ENCODE results near the gene GGA3.

GGA3 gene

DNA sequence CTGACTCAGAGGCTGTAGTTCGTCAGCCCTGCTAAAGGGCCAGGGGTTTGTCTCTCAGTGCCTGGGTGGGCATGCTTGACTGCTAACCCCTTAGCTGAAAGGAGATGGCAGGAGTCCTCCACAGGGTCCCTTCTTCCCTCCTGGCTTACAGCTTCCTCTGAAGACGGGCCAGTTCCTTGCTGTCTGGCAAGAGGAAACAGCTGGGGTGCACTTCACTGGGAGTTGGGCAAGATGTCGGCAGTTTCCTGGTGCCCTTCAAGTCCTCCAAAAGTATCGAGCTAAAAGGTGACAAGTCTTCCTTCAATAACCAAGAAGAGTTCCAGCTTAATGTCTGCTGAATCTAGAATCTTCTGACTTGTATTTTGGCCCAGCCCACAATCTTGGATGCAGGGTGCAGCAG lies 32.6 kb downstream of the GGA3 start:
- ATAC-seq (ENCODE audit: insufficient read depth, low read depth) (no peak), DNase-seq (no peak)
- peaks cover 89% of the 10 kb centered on the region for H3K36me3 ChIP-seq (ENCODE audit: insufficient read depth, low read length)
- H3K9ac ChIP-seq (ENCODE audit: low read depth, low read length) = no peak overlapping the region
- H3K79me2 ChIP-seq (ENCODE audit: insufficient read depth, low read length) = no peaks in the 10 kb centered on the region
- H4K20me1 ChIP-seq (ENCODE audit: insufficient read depth, low read length) = peaks cover 2% of the 10 kb centered on the region; the same call in 1 of the 2 replicates
- no peaks in the 10 kb centered on the region for H3K4me1 ChIP-seq (ENCODE audit: insufficient read depth, low read length)
- H2AFZ ChIP-seq (ENCODE audit: low read depth, low read length) = no peak overlapping the region
- H3K27ac ChIP-seq (ENCODE audit: low read length) = no peak overlapping the region
- H3K4me2 ChIP-seq (ENCODE audit: insufficient read depth, low read length) = no peak overlapping the region
- TF ChIP-seq, protein P1, sequence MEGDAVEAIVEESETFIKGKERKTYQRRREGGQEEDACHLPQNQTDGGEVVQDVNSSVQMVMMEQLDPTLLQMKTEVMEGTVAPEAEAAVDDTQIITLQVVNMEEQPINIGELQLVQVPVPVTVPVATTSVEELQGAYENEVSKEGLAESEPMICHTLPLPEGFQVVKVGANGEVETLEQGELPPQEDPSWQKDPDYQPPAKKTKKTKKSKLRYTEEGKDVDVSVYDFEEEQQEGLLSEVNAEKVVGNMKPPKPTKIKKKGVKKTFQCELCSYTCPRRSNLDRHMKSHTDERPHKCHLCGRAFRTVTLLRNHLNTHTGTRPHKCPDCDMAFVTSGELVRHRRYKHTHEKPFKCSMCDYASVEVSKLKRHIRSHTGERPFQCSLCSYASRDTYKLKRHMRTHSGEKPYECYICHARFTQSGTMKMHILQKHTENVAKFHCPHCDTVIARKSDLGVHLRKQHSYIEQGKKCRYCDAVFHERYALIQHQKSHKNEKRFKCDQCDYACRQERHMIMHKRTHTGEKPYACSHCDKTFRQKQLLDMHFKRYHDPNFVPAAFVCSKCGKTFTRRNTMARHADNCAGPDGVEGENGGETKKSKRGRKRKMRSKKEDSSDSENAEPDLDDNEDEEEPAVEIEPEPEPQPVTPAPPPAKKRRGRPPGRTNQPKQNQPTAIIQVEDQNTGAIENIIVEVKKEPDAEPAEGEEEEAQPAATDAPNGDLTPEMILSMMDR (IDR thresholded peaks at IDR 0.05; ENCODE audit: borderline replicate concordance, extremely low read depth, low read length, poor library complexity, severe bottlenecking) = no peak
- no peak for TF ChIP-seq EZH2 (IDR thresholded peaks at IDR 0.05; ENCODE audit: borderline replicate concordance, low read depth, low read length, severe bottlenecking)
- no peaks in the 10 kb centered on the region for H3K27me3 ChIP-seq (ENCODE audit: insufficient read depth, low read length, poor library complexity)
- no peak overlapping the region for H3K4me3 ChIP-seq (ENCODE audit: low read depth in 1 of 2, low read length in 2 of 2)
- no peaks in the 10 kb centered on the region for H3K9me3 ChIP-seq (ENCODE audit: insufficient read depth, low read length, severe bottlenecking)

DNA sequence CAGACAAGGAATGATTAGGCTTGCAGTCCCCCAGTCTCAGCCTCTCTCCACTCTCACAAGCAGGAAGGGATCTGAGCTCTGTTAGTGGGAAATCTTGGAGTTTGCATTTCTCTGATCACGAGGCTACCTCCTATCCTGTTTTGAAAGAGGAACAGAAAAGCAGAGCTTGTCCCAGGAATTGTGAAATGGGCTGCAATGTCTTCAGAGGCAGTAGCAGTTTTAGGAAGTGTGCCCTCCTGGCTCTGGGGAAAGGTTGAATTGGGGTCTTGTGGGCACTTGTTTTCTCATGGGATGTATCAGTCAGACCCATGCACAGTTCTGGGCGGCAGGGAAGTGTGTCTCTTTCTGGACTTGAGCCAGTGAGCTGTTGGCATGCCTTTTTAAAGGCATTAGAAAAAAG lies 33.1 kb downstream of the GGA3 start:
- peaks cover 2% of the 10 kb centered on the region; the same call in 1 of the 2 replicates for H4K20me1 ChIP-seq (ENCODE audit: insufficient read depth, low read length)
- no peaks in the 10 kb centered on the region for H3K4me1 ChIP-seq (ENCODE audit: insufficient read depth, low read length)
- H3K4me3 ChIP-seq (ENCODE audit: low read depth in 1 of 2, low read length in 2 of 2) = no peak overlapping the region
- peaks cover 92% of the 10 kb centered on the region for H3K36me3 ChIP-seq (ENCODE audit: insufficient read depth, low read length)
- H3K27me3 ChIP-seq (ENCODE audit: insufficient read depth, low read length, poor library complexity) = no peaks in the 10 kb centered on the region
- H2AFZ ChIP-seq (ENCODE audit: low read depth, low read length) = no peak overlapping the region
- H3K9me3 ChIP-seq (ENCODE audit: insufficient read depth, low read length, severe bottlenecking) = no peaks in the 10 kb centered on the region
- ATAC-seq (ENCODE audit: insufficient read depth, low read depth) (no peak), DNase-seq (no peak)
- no peak overlapping the region for H3K4me2 ChIP-seq (ENCODE audit: insufficient read depth, low read length)
- no peak overlapping the region for H3K9ac ChIP-seq (ENCODE audit: low read depth, low read length)
- no peaks in the 10 kb centered on the region for H3K79me2 ChIP-seq (ENCODE audit: insufficient read depth, low read length)
- no peak overlapping the region for H3K27ac ChIP-seq (ENCODE audit: low read length)
- TF ChIP-seq, protein P1 (IDR thresholded peaks at IDR 0.05; ENCODE audit: borderline replicate concordance, extremely low read depth, low read length, poor library complexity, severe bottlenecking) = no peak
- no peak for TF ChIP-seq EZH2 (IDR thresholded peaks at IDR 0.05; ENCODE audit: borderline replicate concordance, low read depth, low read length, severe bottlenecking)

DNA sequence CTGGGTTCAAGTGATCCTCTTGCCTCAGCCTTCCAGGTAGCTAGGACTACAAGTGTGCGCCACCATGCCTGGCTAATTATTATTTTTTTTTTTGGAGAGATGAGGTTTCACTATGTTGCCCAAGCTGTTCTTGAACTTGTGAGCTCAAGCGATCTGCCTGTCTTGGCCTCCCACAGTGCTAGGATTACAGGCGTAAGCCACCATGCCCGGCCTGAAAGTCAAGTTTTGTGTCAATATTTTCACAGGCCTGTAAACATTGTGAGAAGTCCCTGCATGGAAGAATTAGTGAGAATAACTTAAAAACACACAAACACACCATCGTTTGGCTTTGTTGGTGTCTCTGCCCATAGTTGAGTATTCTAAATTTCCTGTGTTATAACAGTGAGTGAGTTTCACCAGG lies 33.7 kb downstream of the GGA3 start:
- Histone ChIP-seq H3K4me1 (ENCODE audit: insufficient read depth, low read length) (no peaks in the 10 kb centered on the region), H3K4me2 (ENCODE audit: insufficient read depth, low read length) (no peak overlapping the region), H2AFZ (ENCODE audit: low read depth, low read length) (no peak overlapping the region), H3K9ac (ENCODE audit: low read depth, low read length) (no peak overlapping the region), H3K4me3 (ENCODE audit: low read depth in 1 of 2, low read length in 2 of 2) (no peak overlapping the region), H3K79me2 (ENCODE audit: insufficient read depth, low read length) (peaks cover 3% of the 10 kb centered on the region; the same call in 1 of the 2 replicates), H3K27me3 (ENCODE audit: insufficient read depth, low read length, poor library complexity) (no peaks in the 10 kb centered on the region), H3K27ac (ENCODE audit: low read length) (no peak overlapping the region), H4K20me1 (ENCODE audit: insufficient read depth, low read length) (peaks cover 2% of the 10 kb centered on the region; the same call in 1 of the 2 replicates), H3K9me3 (ENCODE audit: insufficient read depth, low read length, severe bottlenecking) (no peaks in the 10 kb centered on the region), H3K36me3 (ENCODE audit: insufficient read depth, low read length) (peaks cover 92% of the 10 kb centered on the region)
- ATAC-seq (ENCODE audit: insufficient read depth, low read depth) (no peak), DNase-seq (no peak)
- no peak for TF ChIP-seq EZH2 (IDR thresholded peaks at IDR 0.05; ENCODE audit: borderline replicate concordance, low read depth, low read length, severe bottlenecking)
- TF ChIP-seq, protein P1 (IDR thresholded peaks at IDR 0.05; ENCODE audit: borderline replicate concordance, extremely low read depth, low read length, poor library complexity, severe bottlenecking) = no peak

DNA sequence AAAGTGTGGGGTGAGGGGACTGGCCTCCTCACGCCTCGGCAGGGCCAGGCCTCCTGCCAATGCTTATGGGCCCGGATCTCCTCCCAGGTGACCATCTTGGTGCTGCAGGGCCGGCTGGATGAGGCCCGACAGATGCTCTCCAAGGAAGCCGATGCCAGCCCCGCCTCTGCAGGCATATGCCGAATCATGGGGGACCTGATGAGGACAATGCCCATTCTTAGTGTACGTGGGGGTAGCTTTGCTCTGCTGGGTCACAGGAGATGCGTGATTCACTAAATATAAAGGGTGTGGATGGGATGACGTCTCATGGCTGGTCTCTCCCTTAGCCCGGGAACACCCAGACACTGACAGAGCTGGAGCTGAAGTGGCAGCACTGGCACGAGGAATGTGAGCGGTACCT lies 36.4 kb downstream of the GGA3 start:
- no peak overlapping the region for H2AFZ ChIP-seq (ENCODE audit: low read depth, low read length)
- peaks cover 9% of the 10 kb centered on the region; the same call in 1 of the 2 replicates for H3K79me2 ChIP-seq (ENCODE audit: insufficient read depth, low read length)
- no peak overlapping the region for H3K9ac ChIP-seq (ENCODE audit: low read depth, low read length)
- H3K27me3 ChIP-seq (ENCODE audit: insufficient read depth, low read length, poor library complexity) = no peaks in the 10 kb centered on the region
- H3K9me3 ChIP-seq (ENCODE audit: insufficient read depth, low read length, severe bottlenecking) = no peaks in the 10 kb centered on the region
- ATAC-seq (ENCODE audit: insufficient read depth, low read depth) (no peak), DNase-seq (no peak)
- H3K27ac ChIP-seq (ENCODE audit: low read length) = no peak overlapping the region
- H3K4me1 ChIP-seq (ENCODE audit: insufficient read depth, low read length) = no peaks in the 10 kb centered on the region
- peaks cover 83% of the 10 kb centered on the region for H3K36me3 ChIP-seq (ENCODE audit: insufficient read depth, low read length)
- no peak overlapping the region for H3K4me3 ChIP-seq (ENCODE audit: low read depth in 1 of 2, low read length in 2 of 2)
- H4K20me1 ChIP-seq (ENCODE audit: insufficient read depth, low read length) = no peaks in the 10 kb centered on the region; the same call in 1 of the 2 replicates
- no peak overlapping the region for H3K4me2 ChIP-seq (ENCODE audit: insufficient read depth, low read length)
- TF ChIP-seq, protein P1 (IDR thresholded peaks at IDR 0.05; ENCODE audit: borderline replicate concordance, extremely low read depth, low read length, poor library complexity, severe bottlenecking) = no peak
- no peak for TF ChIP-seq EZH2 (IDR thresholded peaks at IDR 0.05; ENCODE audit: borderline replicate concordance, low read depth, low read length, severe bottlenecking)
